Measurements from ENCODE around the gene GPR148.

Gene GPR148

GRCh38 chr2:130769343-130769907 lies 40.6 kb downstream of the GPR148 start:
- DNase-seq (ENCODE audit: low spot score): no peak

GRCh38 chr2:130776550-130776949 lies 47.7 kb downstream of the GPR148 start:
- DNase-seq (ENCODE audit: low spot score): no peak

- DNase-seq (ENCODE audit: low spot score): no peak
These were observed 49.9 kb downstream of the GPR148 start for GRCh38 chr2:130778781-130779180.
